Left lung (tissue), 10 donors: ENCODE measurements around the gene GIMAP1. TPM values are rescaled to one million over a fixed set of nuclear protein-coding genes. Genes with fewer than 3 reads are reported as not detected.
"Not testable (repeated sequence)": the region's sequence is repeated elsewhere in the genome, so short reads cannot be mapped to it uniquely, and the experiment has no call there.

Experiments
- ATAC-seq: fragments of 200-7000 bp; cut with Tn5 transposase; one replicate; pipeline ENCODE4 v1.9.1; 2020; ENCODE audit warnings: moderate library complexity
- DNase-seq, 4 donors: peaks; one replicate each; pipeline ENCODE4 v3.0.0-alpha.2; 2013 to 2020
- H3K27ac ChIP-seq, 2 donors: fragments of 200-600 bp; sonication (generic) in 1 of 2; one replicate each; pipeline versions ENCODE4 v1.5.0 to v1.8.0; 2020 to 2021
- H3K27me3 ChIP-seq, 2 donors: fragments of 200-600 bp; sonication (generic) in 1 of 2; one replicate each; pipeline versions ENCODE4 v1.5.0 to v1.8.0; 2020 to 2021
- H3K36me3 ChIP-seq, 2 donors: fragments of 200-600 bp; sonication (generic) in 1 of 2; one replicate each; pipeline versions ENCODE4 v1.5.0 to v1.8.0; 2020 to 2021
- H3K4me1 ChIP-seq, 2 donors: fragments of 200-600 bp; one replicate each; pipeline ENCODE4 v1.8.0; 2021
- H3K4me3 ChIP-seq, 2 donors: fragments of 200-600 bp; sonication (generic) in 1 of 2; one replicate each; pipeline versions ENCODE4 v1.5.0 to v1.8.0; 2020 to 2021; ENCODE audit warnings: mild to moderate bottlenecking in 1 of 2
- H3K9me3 ChIP-seq, 2 donors: fragments of 200-600 bp; sonication (generic) in 1 of 2; one replicate each; pipeline versions ENCODE4 v1.5.0 to v1.8.0; 2020 to 2021
- intact Hi-C, 2 donors: fragments of 100-400 bp; cut with DNase I; formaldehyde crosslinking; loops; one replicate each; pipeline versions ENCODE4 v1.11.2 to v1.14.2; 2022
- polyA plus RNA-seq, 6 donors: library from polyadenylated mRNA; unstranded; fragments of 120-200 nt; gene quantifications; one replicate each; pipeline ENCODE4 v1.2.1, GENCODE V29; 2013; ENCODE audit not compliant: insufficient read length in 6 of 6
- total RNA-seq, 2 donors: library from RNA; stranded (reverse); fragmentation: NEBNext Ultra II Directional; extraction: Animal tissue kit (Norgen Biotek cat#: 25700); gene quantifications; one replicate each; pipeline ENCODE4 v1.2.1, GENCODE V29; 2021
- TF ChIP-seq, protein P1 (sequence below), 2 donors: fragments of 200-600 bp; sonication (generic) in 1 of 2; IDR thresholded peaks; one replicate each; pipeline versions ENCODE4 v1.5.0 to v1.8.0; 2021; ENCODE audit warnings: antibody characterized with exemption in 2 of 2
- donor health status: DM: no; HTN: yes; CAD: no.
- donor health status: DM: no; HTN: no; CAD: no.

The GIMAP1 gene
- total and polyA plus RNA-seq, 8 donors, result 4.2 to 11.3 (median 5.7) TPM

DNA sequence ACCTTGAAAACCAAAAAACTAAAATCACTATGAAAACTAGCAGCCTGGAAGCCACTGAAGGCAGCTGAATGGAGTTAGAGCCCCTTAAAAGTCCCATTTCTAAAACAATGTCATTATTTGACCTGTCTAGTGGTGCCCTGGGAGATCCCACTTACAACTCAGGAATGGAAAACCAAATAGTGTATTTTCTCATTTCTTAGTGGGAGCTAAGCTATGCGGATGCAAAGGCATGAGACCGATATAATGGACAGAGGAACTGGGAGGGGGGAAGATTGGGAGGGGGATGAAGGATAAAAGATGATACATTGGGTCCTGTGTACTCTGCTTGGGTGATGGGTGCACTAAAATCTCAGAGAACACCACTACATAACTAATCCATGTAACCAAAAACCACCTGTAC is 40.7 kb upstream of the GIMAP1 start:
- no peak for DNase-seq
- H3K27me3 ChIP-seq, result no peaks in the 10 kb centered on the region
- TF ChIP-seq, protein P1, sequence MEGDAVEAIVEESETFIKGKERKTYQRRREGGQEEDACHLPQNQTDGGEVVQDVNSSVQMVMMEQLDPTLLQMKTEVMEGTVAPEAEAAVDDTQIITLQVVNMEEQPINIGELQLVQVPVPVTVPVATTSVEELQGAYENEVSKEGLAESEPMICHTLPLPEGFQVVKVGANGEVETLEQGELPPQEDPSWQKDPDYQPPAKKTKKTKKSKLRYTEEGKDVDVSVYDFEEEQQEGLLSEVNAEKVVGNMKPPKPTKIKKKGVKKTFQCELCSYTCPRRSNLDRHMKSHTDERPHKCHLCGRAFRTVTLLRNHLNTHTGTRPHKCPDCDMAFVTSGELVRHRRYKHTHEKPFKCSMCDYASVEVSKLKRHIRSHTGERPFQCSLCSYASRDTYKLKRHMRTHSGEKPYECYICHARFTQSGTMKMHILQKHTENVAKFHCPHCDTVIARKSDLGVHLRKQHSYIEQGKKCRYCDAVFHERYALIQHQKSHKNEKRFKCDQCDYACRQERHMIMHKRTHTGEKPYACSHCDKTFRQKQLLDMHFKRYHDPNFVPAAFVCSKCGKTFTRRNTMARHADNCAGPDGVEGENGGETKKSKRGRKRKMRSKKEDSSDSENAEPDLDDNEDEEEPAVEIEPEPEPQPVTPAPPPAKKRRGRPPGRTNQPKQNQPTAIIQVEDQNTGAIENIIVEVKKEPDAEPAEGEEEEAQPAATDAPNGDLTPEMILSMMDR (IDR thresholded peaks at IDR 0.05), result no peak
- no peak overlapping the region for H3K4me3 ChIP-seq
- intact Hi-C loops, result no loop called here
- H3K9me3 ChIP-seq, result no peaks in the 10 kb centered on the region
- peak overlapping the region; percentile 13 to 83 for H3K27ac ChIP-seq
- ATAC-seq, result no peak
- no peaks in the 10 kb centered on the region for H3K36me3 ChIP-seq
- peaks cover 0 to 32% of the 10 kb centered on the region in 2 donors for H3K4me1 ChIP-seq

DNA sequence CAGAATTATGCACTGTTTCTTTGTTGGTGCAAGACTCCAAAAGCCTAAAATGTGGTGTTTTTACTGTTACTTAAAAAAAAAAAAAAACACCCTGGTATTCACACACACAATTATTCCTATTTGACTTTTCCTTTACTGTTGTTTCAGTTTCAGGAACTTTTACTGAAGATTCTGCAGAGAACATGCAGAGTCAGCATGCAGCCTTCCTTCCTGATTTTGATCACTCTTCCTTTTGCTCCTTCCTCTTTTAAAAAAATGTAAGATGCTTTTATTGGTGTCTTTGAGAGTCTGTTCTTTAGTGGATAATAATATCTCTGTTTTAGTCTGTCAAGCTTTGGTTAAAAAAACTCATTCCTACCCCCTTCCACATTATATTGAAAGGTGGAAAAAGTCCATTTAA is 40.1 kb upstream of the GIMAP1 start:
- Histone ChIP-seq H3K4me1 (peaks cover 0 to 32% of the 10 kb centered on the region in 2 donors), H3K27ac (peak overlapping the region; percentile 13 to 83)
- intact Hi-C loops, DNase-seq, H3K9me3 ChIP-seq, H3K27me3 ChIP-seq, H3K36me3 ChIP-seq, H3K4me3 ChIP-seq: not testable (repeated sequence)
- ATAC-seq, result peak; percentile 29

DNA sequence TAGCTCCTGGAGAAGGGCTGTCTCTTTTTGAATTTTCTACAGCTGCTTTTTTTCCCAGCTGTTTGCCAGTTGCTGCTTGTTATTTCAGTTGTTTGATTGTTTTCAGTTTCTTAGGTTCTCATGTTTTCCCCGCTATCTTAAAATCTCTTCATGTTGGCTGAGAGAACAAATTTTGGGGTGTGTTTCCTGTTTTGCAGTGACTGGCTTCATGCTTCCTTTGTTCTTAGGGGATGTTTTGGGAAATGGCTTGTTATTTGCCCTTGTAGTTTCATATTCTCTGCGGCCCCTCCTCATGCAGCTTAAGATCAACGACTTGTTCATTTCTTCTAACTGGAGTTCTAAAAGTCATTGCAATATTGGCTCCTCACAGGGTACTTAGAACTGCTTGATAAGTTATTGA is 39.6 kb upstream of the GIMAP1 start:
- DNase-seq, H3K27me3 ChIP-seq, H3K4me3 ChIP-seq, intact Hi-C loops, H3K9me3 ChIP-seq, ATAC-seq, H3K36me3 ChIP-seq: not testable (repeated sequence)
- peak overlapping the region in 1 of 2 donors; percentile 83 for H3K27ac ChIP-seq
- H3K4me1 ChIP-seq, result peaks cover 0 to 32% of the 10 kb centered on the region in 2 donors

DNA sequence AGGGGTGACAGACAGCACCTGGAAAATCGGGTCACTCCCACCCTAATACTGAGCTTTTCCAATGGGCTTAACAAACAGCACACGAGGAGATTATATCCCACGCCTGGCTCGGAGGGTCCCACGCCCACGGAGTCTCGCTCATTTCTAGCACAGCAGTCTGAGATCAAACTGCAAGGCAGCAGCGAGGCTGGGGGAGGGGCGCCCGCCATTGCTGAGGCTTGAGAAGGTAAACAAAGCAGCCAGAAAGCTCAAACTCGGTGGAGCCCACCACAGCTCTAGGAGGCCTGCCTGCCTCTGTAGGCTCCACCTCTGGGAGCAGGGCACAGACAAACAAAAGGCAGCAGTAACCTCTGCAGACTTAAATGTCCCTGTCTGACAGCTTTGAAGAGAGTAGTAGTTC is 37.8 kb upstream of the GIMAP1 start:
- H3K27me3 ChIP-seq, H3K4me3 ChIP-seq, H3K9me3 ChIP-seq, ATAC-seq, intact Hi-C loops, H3K36me3 ChIP-seq, DNase-seq: not testable (repeated sequence)
- H3K27ac ChIP-seq, result peak overlapping the region in 1 of 2 donors; percentile 8
- peaks cover 0 to 32% of the 10 kb centered on the region in 2 donors for H3K4me1 ChIP-seq

DNA sequence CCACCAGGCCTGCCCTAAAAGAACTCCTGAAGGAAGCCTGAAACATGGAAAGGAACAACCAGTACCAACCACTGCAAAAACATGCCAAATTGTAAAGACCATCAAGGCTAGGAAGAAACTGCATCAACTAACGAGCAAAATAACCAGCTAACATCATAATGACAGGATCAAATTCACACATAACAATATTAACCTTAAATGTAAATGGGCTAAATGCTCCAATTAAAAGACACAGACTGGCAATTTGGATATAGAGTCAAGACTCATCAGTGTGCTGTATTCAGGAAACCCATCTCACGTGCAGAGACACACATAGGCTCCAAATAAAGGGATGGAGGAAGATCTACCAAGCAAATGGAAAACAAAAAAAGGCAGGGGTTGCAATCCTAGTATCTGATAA is 36.0 kb upstream of the GIMAP1 start:
- H3K9me3 ChIP-seq, ATAC-seq, H3K36me3 ChIP-seq, H3K4me3 ChIP-seq, H3K27ac ChIP-seq, DNase-seq, intact Hi-C loops, H3K27me3 ChIP-seq: not testable (repeated sequence)
- peaks cover 0 to 47% of the 10 kb centered on the region in 2 donors for H3K4me1 ChIP-seq

DNA sequence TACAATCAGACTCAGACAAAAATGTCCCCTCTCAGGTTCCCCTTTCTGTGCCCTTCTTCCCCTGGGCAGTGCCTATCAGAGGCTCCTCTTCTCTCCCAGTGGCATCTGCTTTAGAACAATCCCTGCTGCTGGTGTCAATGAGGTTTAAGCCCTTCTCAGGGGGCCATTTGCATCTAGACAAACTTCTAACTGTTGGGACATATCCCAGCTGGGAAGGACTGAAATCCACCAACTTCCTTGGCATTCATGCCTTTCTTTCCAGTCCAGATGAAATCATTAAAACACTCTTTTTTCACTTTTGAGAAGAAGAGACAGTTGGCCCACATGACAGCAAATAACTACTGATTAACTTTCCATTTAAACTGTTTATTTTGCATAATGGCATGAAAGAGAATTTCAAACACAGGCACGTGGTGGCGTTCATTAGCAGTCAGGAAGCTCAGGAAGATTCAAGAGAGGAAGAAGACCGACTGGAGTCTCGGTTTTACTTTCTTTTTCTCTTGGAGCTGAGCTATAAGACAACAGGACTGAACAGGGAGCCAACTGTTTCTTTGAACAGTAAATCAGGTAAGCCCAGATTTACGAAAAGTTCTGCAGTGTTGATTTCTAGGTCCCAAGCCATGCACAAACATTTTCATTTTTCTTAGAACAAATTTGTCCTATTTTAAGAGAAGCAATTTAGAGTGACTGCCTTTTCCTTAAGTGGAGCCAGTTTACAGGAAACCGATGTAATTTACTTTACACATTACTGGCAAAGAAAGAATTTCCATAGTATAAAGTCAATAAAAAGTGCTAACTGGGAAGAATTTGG is 31.0 kb upstream of the GIMAP1 start, which contains the start of gene GIMAP2:
TSS of gene GIMAP2 (plus strand) at position 488 of the 811 bp plus-strand sequence. CDS start 1,354 bp downstream, outside the sequence.
- DNase-seq (peak in 2 of 4 donors; percentile 53 to 62), ATAC-seq (peak; percentile 95)
- no peaks in the 10 kb centered on the region for H3K27me3 ChIP-seq
- peak within 1 kb of the TSS; percentile 88 to 92 for H3K27ac ChIP-seq
- H3K4me3 ChIP-seq, result peak within 1 kb of the TSS; percentile 43 to 65
- peaks cover 0 to 51% of the 10 kb centered on the region in 2 donors for H3K4me1 ChIP-seq
- H3K36me3 ChIP-seq, result peaks cover 0 to 13% of the 10 kb centered on the region in 2 donors
- intact Hi-C loops, result no loop called here
- no peaks in the 10 kb centered on the region for H3K9me3 ChIP-seq
- TF ChIP-seq, protein P1 (IDR thresholded peaks at IDR 0.05), result no peak

DNA sequence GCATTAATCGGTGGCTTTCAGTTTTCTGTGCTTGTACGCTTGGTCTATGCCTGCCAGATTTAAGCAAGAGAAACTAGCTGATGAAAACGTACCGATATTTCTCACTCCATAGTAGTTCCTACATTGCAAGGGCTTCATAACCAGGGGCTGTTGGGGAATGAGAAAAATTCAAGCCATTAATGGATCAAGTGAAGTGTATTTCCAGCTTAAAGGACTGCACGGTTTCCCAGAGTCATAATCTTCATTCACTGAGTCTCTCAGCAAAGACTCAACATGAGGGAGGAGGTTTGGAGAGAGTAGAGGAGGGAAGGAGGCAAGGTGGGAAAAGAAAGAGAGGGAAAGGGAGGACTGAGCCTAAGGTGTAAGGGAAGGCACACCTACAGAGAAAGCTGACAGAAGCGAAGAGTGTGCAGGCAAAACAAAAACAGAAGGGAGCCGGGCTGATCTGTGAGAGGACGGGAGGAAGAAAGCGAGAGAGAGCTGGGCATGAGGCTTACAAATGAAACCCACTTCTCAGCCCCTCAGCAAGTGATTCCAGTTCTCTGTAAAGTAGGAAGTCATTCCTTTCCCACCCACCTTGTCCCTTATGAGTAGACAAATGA is 30.3 kb upstream of the GIMAP1 start:
- peaks cover 0 to 51% of the 10 kb centered on the region in 2 donors for H3K4me1 ChIP-seq
- H3K4me3 ChIP-seq, result peak overlapping the region; percentile 43 to 65
- H3K9me3 ChIP-seq, result no peaks in the 10 kb centered on the region
- H3K27ac ChIP-seq, result peak overlapping the region; percentile 88 to 92
- H3K27me3 ChIP-seq, result no peaks in the 10 kb centered on the region
- H3K36me3 ChIP-seq, result peaks cover 0 to 20% of the 10 kb centered on the region in 2 donors
- ATAC-seq (peak; percentile 63), DNase-seq (no peak)
- TF ChIP-seq, protein P1 (IDR thresholded peaks at IDR 0.05), result no peak
- intact Hi-C loops, result no loop called here
